Stimulated activated CD4-positive, alpha-beta T cell treated with anti-CD3 and anti-CD28 coated beads, TNF-alpha, amount 100 ng/mL, for 48 hours (primary cell): ENCODE results near the gene SCARF2.
A peak's percentile ranks its signal among the peaks of the same experiment; 100 is the strongest.
"Not testable (repeated sequence)": the region's sequence is repeated elsewhere in the genome, so short reads cannot be mapped to it uniquely, and the experiment has no call there.

Experiments
- DNase-seq, 3 donors: peaks; one replicate each; pipeline ENCODE4 v3.0.0-alpha.2; 2020; ENCODE audit warnings: low read depth in 3 of 3

Gene SCARF2

GRCh38 chr22:20427104-20427944 lies 10.3 kb downstream of the SCARF2 start:
- DNase-seq = no peak

- no peak for DNase-seq
Observed at GRCh38 chr22:20426259-20426615, 11.4 kb downstream of the SCARF2 start.

- no peak for DNase-seq
Observed at GRCh38 chr22:20425566-20426258, 11.9 kb downstream of the SCARF2 start.

GRCh38 chr22:20424932-20425565 lies 12.6 kb downstream of the SCARF2 start:
- DNase-seq = no peak

GRCh38 chr22:20424568-20424931 lies 13.1 kb downstream of the SCARF2 start:
- no peak for DNase-seq

GRCh38 chr22:20423906-20424551 lies 13.6 kb downstream of the SCARF2 start:
- DNase-seq = no peak

- DNase-seq = no peak
Observed at GRCh38 chr22:20423008-20423905, 14.4 kb downstream of the SCARF2 start.

GRCh38 chr22:20422271-20423007 lies 15.2 kb downstream of the SCARF2 start:
- DNase-seq = no peak

GRCh38 chr22:20421507-20421874 lies 16.1 kb downstream of the SCARF2 start:
- DNase-seq = no peak

GRCh38 chr22:20420157-20420842 lies 17.3 kb downstream of the SCARF2 start:
- DNase-seq = no peak

GRCh38 chr22:20419664-20419951 lies 18.0 kb downstream of the SCARF2 start:
- no peak for DNase-seq

- peak; percentile 40 to 61 (median 50) for DNase-seq
Observed at GRCh38 chr22:20418211-20418788, 19.3 kb downstream of the SCARF2 start.

- not testable (repeated sequence) for DNase-seq
Observed at GRCh38 chr22:20415699-20416098, 21.9 kb downstream of the SCARF2 start.

- DNase-seq = not testable (repeated sequence)
Observed at GRCh38 chr22:20415241-20415640, 22.4 kb downstream of the SCARF2 start.

GRCh38 chr22:20414450-20414849 lies 23.2 kb downstream of the SCARF2 start:
- DNase-seq = no peak

- DNase-seq = no peak
Observed at GRCh38 chr22:20414059-20414440, 23.6 kb downstream of the SCARF2 start.

GRCh38 chr22:20413217-20414058 lies 24.2 kb downstream of the SCARF2 start:
- DNase-seq = no peak

GRCh38 chr22:20412474-20413216 lies 25.0 kb downstream of the SCARF2 start:
- no peak for DNase-seq
